H1 (cell line): ENCODE results near the gene KDM1A. TPM values are rescaled to one million over a fixed set of nuclear protein-coding genes. Genes with fewer than 3 reads are reported as not detected.

Experiments used
- CTCF ChIA-PET: fragments of 300-600 bp; sonication (Branson Sonifier 250); formaldehyde crosslinking; loops from one replicate; lab custom pipeline; 2021; ENCODE audit not compliant: partially characterized antibody; lab: Charles Lee
- POLR2A ChIA-PET: fragments of 300-600 bp; sonication (Branson Sonifier 250); formaldehyde crosslinking; loops from one replicate; lab custom pipeline; 2021; ENCODE audit warnings: inconsistent platforms; ENCODE audit not compliant: partially characterized antibody; lab: Charles Lee
- DNase-seq, 2 experiments: peaks; one replicate each; pipeline versions ENCODE4 v3.0.0 to v3.0.0-alpha.2; 2010 to 2022; ENCODE audit warnings: low spot score in 2 of 2, low read depth in 1 of 2, mixed read lengths in 1 of 2
- FAIRE-seq: peaks from 2 replicates; lab custom pipeline; 2011; peaks lifted over from hg19 to GRCh38; lab: Jason Lieb, UNC
- H2AFZ ChIP-seq: 2 replicates; pipeline ENCODE4 v1.8.1; 2012; ENCODE audit warnings: low read length, inconsistent platforms
- H2AK5ac ChIP-seq: 2 replicates; pipeline ENCODE4 v1.6.1; 2013; ENCODE audit warnings: low read depth, low read length
- H2BK120ac ChIP-seq: replicated peaks from 2 replicates; pipeline ENCODE3; 2013; ENCODE audit warnings: low read depth, low read length, inconsistent platforms
- H2BK12ac ChIP-seq: 2 replicates; pipeline ENCODE4 v1.6.1; 2013; ENCODE audit warnings: low read depth, low read length
- H2BK15ac ChIP-seq: 2 replicates; pipeline ENCODE4 v1.6.1; 2013; ENCODE audit warnings: low read length
- H2BK20ac ChIP-seq: 2 replicates; pipeline ENCODE4 v1.6.1; 2013; ENCODE audit warnings: low read length
- H2BK5ac ChIP-seq: 2 replicates; pipeline ENCODE4 v1.6.1; 2013; ENCODE audit warnings: low read depth, low read length
- H3K14ac ChIP-seq: 2 replicates; pipeline ENCODE4 v1.6.1; 2013; ENCODE audit warnings: inconsistent platforms; ENCODE audit not compliant: insufficient read length
- H3K18ac ChIP-seq: 2 replicates; pipeline ENCODE4 v1.6.1; 2013; ENCODE audit warnings: low read length; ENCODE audit errors: extremely low read depth
- H3K23ac ChIP-seq: 2 replicates; pipeline ENCODE4 v1.6.1; 2013; ENCODE audit warnings: inconsistent platforms; ENCODE audit not compliant: insufficient read length
- H3K23me2 ChIP-seq: 2 replicates; pipeline ENCODE4 v1.6.1; 2013; ENCODE audit warnings: low read depth, low read length
- H3K27ac ChIP-seq: 2 replicates; pipeline ENCODE4 v1.6.1; 2011; ENCODE audit warnings: low read depth, low read length, inconsistent platforms
- H3K27me3 ChIP-seq, 4 experiments: replicated peaks in 1 of 4; 1 replicate in 1 of 4; 2 replicates in 3 of 4; pipeline versions ENCODE4 v1.6.1 to v1.8.1; 2011 to 2013; ENCODE audit warnings: low read length in 3 of 4, mild to moderate bottlenecking in 3 of 4, inconsistent platforms in 2 of 4, mixed read lengths in 2 of 4, moderate library complexity in 1 of 4; ENCODE audit not compliant: control insufficient read depth in 3 of 4, insufficient read depth in 3 of 4; ENCODE audit errors: extremely low read depth in 1 of 4
- H3K36me3 ChIP-seq, 4 experiments: 2 replicates each; pipeline versions ENCODE4 v1.6.1 to v1.8.1; 2011 to 2013; ENCODE audit warnings: mild to moderate bottlenecking in 4 of 4, low read length in 3 of 4, moderate library complexity in 2 of 4, control low read depth in 1 of 4, inconsistent platforms in 1 of 4; ENCODE audit not compliant: insufficient read depth in 4 of 4, control insufficient read depth in 2 of 4
- H3K4ac ChIP-seq: replicated peaks from 2 replicates; pipeline ENCODE3; 2013; ENCODE audit warnings: low read length, low read depth, mixed read lengths, inconsistent platforms; ENCODE audit not compliant: insufficient read length
- H3K4me1 ChIP-seq, 4 experiments: replicated peaks in 1 of 4; 1 replicate in 1 of 4; 2 replicates in 3 of 4; pipeline versions ENCODE4 v1.6.1 to v1.8.1; 2011 to 2013; ENCODE audit warnings: low read length in 3 of 4, inconsistent platforms in 2 of 4, mixed read lengths in 1 of 4; ENCODE audit not compliant: insufficient read depth in 4 of 4, control insufficient read depth in 3 of 4
- H3K4me2 ChIP-seq, 2 experiments: 2 replicates each; pipeline versions ENCODE4 v1.6.1 to v1.8.1; 2011 to 2013; ENCODE audit warnings: low read depth in 2 of 2, low read length in 2 of 2, control low read depth in 1 of 2, inconsistent platforms in 1 of 2, mild to moderate bottlenecking in 1 of 2; ENCODE audit not compliant: insufficient read depth in 1 of 2
- H3K4me3 ChIP-seq, 4 experiments: fragments of 200-600, 300-600 bp in 1 of 4; sonication (generic), shearing (Covaris generic), sonication (Bioruptor Twin) in 1 of 4; 2 replicates each; pipeline versions ENCODE4 v1.5.1 to v1.8.1; 2011 to 2016; ENCODE audit warnings: low read length in 4 of 4, low read depth in 3 of 4, control low read depth in 2 of 4, inconsistent platforms in 2 of 4, mild to moderate bottlenecking in 2 of 4, mixed read lengths in 1 of 4, moderate library complexity in 1 of 4; ENCODE audit not compliant: insufficient read depth in 2 of 4; ENCODE audit errors: extremely low read depth in 1 of 4
- H3K56ac ChIP-seq: replicated peaks from 2 replicates; pipeline ENCODE3; 2013; ENCODE audit warnings: low read depth, mild to moderate bottlenecking, mixed read lengths, low read length, inconsistent platforms; ENCODE audit not compliant: insufficient read length
- H3K79me1 ChIP-seq: 2 replicates; pipeline ENCODE4 v1.6.1; 2013; ENCODE audit warnings: low read depth, low read length, control low read depth
- H3K79me2 ChIP-seq, 2 experiments: 2 replicates each; pipeline versions ENCODE4 v1.6.1 to v1.8.1; 2012 to 2013; ENCODE audit warnings: low read length in 2 of 2, mild to moderate bottlenecking in 2 of 2, inconsistent platforms in 1 of 2; ENCODE audit not compliant: insufficient read depth in 2 of 2, control insufficient read depth in 1 of 2
- H3K9ac ChIP-seq, 4 experiments: replicated peaks in 1 of 4; 1 replicate in 1 of 4; 2 replicates in 3 of 4; pipeline versions ENCODE4 v1.6.1 to v1.8.1; 2011 to 2013; ENCODE audit warnings: low read depth in 3 of 4, low read length in 3 of 4, control low read depth in 2 of 4, mild to moderate bottlenecking in 2 of 4, moderate library complexity in 2 of 4, inconsistent platforms in 1 of 4; ENCODE audit errors: extremely low read depth in 1 of 4
- H3K9me3 ChIP-seq, 2 experiments: 2 replicates each; pipeline versions ENCODE4 v1.6.1 to v1.8.1; 2012 to 2013; ENCODE audit warnings: mild to moderate bottlenecking in 2 of 2, moderate library complexity in 2 of 2, control low read depth in 1 of 2, inconsistent platforms in 1 of 2, low read depth in 1 of 2, low read length in 1 of 2, mixed read lengths in 1 of 2; ENCODE audit not compliant: insufficient read depth in 2 of 2
- H4K20me1 ChIP-seq, 2 experiments: replicated peaks in 1 of 2; 2 replicates each; pipeline versions ENCODE3 to v1.8.1; 2011 to 2013; ENCODE audit warnings: inconsistent platforms in 2 of 2, low read length in 2 of 2, mild to moderate bottlenecking in 1 of 2; ENCODE audit not compliant: insufficient read depth in 2 of 2, control insufficient read depth in 1 of 2
- H4K5ac ChIP-seq: 2 replicates; pipeline ENCODE4 v1.6.1; 2013; ENCODE audit warnings: low read length, low read depth, mixed read lengths, inconsistent platforms; ENCODE audit not compliant: insufficient read length
- H4K8ac ChIP-seq: 2 replicates; pipeline ENCODE4 v1.8.0; 2013; ENCODE audit warnings: mild to moderate bottlenecking, moderate library complexity, low read length, inconsistent platforms; ENCODE audit not compliant: insufficient read depth; ENCODE audit errors: extremely low read depth
- H4K91ac ChIP-seq: replicated peaks from 2 replicates; pipeline ENCODE3; 2013; ENCODE audit warnings: low read length, mixed read lengths, inconsistent platforms; ENCODE audit not compliant: insufficient read length
- CREB1 ChIP-seq: IDR thresholded peaks from 2 replicates; pipeline ENCODE4 v1.6.1; 2012; ENCODE audit warnings: inconsistent platforms
- CTBP2 ChIP-seq: IDR thresholded peaks from 2 replicates; pipeline ENCODE4 v1.7.0; 2011; ENCODE audit warnings: borderline replicate concordance, mild to moderate bottlenecking, moderate library complexity, mixed read lengths, low read length; ENCODE audit not compliant: insufficient read depth, insufficient read length
- KDM1A ChIP-seq: fragments of 200-600, 300-600 bp; sonication (generic); IDR thresholded peaks from 2 replicates; pipeline ENCODE4 v1.7.1; 2016; ENCODE audit warnings: mild to moderate bottlenecking, low read length, borderline replicate concordance
- POU5F1 ChIP-seq: IDR thresholded peaks from 2 replicates; pipeline ENCODE4 v1.6.1; 2011; ENCODE audit warnings: low read depth, mild to moderate bottlenecking, low read length, moderate library complexity
- WGBS, 2 experiments: shearing (Covaris generic) in 1 of 2; methylation state at CpG; one replicate each; pipeline versions ENCODE4 v1.1.6 to v1.1.7; 2013 to 2015; ENCODE audit warnings: low lambda C conversion rate in 2 of 2, mixed read lengths in 2 of 2, inconsistent platforms in 1 of 2, low coverage in 1 of 2, missing lambda C conversion rate in 1 of 2; ENCODE audit not compliant: insufficient replicate concordance in 2 of 2, insufficient coverage in 1 of 2, insufficient read length in 1 of 2; ENCODE audit errors: extremely low coverage in 1 of 2, missing lambda C conversion rate in 1 of 2; 5-methylcytosine and 5-hydroxymethylcytosine counted together
- polyA plus RNA-seq, 7 experiments: library from polyadenylated mRNA; depleted of rRNA in 3 of 7; stranded (reverse) in 5 of 7; unstranded in 2 of 7; fragments of >200 nt in 5 of 7; fragments of 200-250 nt in 2 of 7; gene quantifications; 1 replicate in 5 of 7; 2 replicates in 1 of 7; 4 replicates in 1 of 7; pipeline versions ENCODE4 v1.2.1 to v1.2.3, GENCODE V29; 2011 to 2013; ENCODE audit warnings: missing spikeins in 2 of 7, mixed read lengths in 2 of 7
- total RNA-seq: library from RNA; stranded (reverse); fragmentation: NEBNext Ultra II Directional; extraction: Animal tissue kit (Norgen Biotek cat#: 25700); gene quantifications from 2 replicates; pipeline ENCODE4 v1.2.1, GENCODE V29; 2021
- TF ChIP-seq, protein P1 (sequence below): IDR thresholded peaks from 2 replicates; pipeline ENCODE4 v1.6.1; 2012; ENCODE audit warnings: low read length, inconsistent platforms

The KDM1A gene
- total and polyA plus RNA-seq, 2 of the 8 experiments (the other 6 are each of a cell fraction or from before 2014, with no cell fraction given), result 216 to 275 TPM

DNA sequence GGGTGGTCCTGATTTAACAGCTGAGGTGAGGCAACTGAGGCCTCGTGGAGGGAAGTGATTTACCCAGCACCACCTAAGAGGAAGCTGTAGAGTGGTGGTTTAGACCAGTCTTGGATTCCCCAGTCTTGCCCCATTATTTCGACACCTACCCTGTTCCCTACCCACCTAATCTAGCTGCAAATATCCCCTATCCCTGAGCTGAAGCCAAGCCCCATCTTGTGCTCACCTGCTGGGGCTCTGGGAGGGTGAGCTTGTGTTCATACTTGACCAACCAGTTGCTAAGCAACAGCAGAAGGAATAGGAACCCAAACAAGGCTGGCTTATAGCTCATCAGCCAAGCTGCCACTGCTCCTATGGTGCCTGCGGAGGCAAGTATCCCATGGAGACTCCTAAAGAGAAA is 5.6 kb upstream of the KDM1A start:
- ChIA-PET CTCF (interaction anchor here (0.7 to 1.8 kb wide), 5 partner anchors 9 to 171 kb away, joined by 3 to 4 read pairs (median 3); no protein-coding TSS in a partner anchor), POLR2A (interaction anchor here (1.1 kb wide), 1 partner anchor 10 kb away, joined by 3 read pairs; no protein-coding TSS in a partner anchor)
- Histone ChIP-seq H3K4me3 (no peak overlapping the region), H4K5ac (no peak overlapping the region), H2BK20ac (no peak overlapping the region), H2BK120ac (no peak overlapping the region), H3K27me3 (no peaks in the 10 kb centered on the region), H3K18ac (no peak overlapping the region), H2BK12ac (0 out of 2 replicates have a peak overlapping the region, but pooled peaks have one; percentile 50), H3K4ac (no peak overlapping the region), H3K4me1 (peaks cover 0 to 8% (median 2%) of the 10 kb centered on the region in 4 experiments; a peak in 3 of 7 replicates), H3K79me1 (no peaks in the 10 kb centered on the region), H3K9me3 (no peaks in the 10 kb centered on the region), H3K4me2 (no peak overlapping the region), H4K20me1 (no peaks in the 10 kb centered on the region), H2BK5ac (no peak overlapping the region), H3K14ac (no peak overlapping the region), H3K27ac (no peak overlapping the region), H3K23ac (no peak overlapping the region), H2AK5ac (no peak overlapping the region), H2AFZ (no peak overlapping the region), H3K23me2 (no peaks in the 10 kb centered on the region), H3K9ac (no peak overlapping the region), H2BK15ac (0 out of 2 replicates have a peak overlapping the region, but pooled peaks have one; percentile 61), H3K56ac (no peak overlapping the region), H3K36me3 (no peaks in the 10 kb centered on the region), H4K8ac (no peak overlapping the region), H3K79me2 (no peaks in the 10 kb centered on the region), H4K91ac (no peak overlapping the region)
- no peak for FAIRE-seq
- 76% methylated on average over 3 of the region's 3 CpGs; no CpG with 5 or more reads in 1 of the 2 experiments for whole genome bisulfite sequencing, 2 experiments
- DNase-seq, result no peak
- TF ChIP-seq KDM1A (no peak), CREB1 (no peak), POU5F1 (no peak), CTBP2 (no peak)
- TF ChIP-seq, protein P1, sequence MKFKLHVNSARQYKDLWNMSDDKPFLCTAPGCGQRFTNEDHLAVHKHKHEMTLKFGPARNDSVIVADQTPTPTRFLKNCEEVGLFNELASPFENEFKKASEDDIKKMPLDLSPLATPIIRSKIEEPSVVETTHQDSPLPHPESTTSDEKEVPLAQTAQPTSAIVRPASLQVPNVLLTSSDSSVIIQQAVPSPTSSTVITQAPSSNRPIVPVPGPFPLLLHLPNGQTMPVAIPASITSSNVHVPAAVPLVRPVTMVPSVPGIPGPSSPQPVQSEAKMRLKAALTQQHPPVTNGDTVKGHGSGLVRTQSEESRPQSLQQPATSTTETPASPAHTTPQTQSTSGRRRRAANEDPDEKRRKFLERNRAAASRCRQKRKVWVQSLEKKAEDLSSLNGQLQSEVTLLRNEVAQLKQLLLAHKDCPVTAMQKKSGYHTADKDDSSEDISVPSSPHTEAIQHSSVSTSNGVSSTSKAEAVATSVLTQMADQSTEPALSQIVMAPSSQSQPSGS, result no peak
